ENCODE measurements around the gene HCFC1.

The HCFC1 gene

DNA sequence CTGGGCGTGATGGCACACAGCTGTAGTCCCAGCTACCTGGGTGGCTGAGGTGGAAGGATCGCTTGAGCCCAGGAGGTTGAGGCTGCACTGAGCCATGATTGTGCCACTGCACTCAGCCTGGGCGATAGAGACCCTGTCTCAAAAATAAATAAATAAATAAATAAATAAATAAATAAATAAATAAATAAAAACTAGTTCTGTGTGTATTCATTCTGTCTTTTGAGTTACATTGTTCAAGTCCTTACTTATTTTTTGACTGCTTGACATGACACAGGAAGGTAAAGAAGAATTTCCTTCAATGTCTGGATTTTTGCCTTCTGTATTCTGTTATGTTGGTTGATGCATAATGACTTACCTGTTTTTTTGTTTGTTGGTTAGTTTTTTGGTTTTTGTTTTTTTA is 34.6 kb downstream of the HCFC1 start:
- no peak for DNase-seq

DNA sequence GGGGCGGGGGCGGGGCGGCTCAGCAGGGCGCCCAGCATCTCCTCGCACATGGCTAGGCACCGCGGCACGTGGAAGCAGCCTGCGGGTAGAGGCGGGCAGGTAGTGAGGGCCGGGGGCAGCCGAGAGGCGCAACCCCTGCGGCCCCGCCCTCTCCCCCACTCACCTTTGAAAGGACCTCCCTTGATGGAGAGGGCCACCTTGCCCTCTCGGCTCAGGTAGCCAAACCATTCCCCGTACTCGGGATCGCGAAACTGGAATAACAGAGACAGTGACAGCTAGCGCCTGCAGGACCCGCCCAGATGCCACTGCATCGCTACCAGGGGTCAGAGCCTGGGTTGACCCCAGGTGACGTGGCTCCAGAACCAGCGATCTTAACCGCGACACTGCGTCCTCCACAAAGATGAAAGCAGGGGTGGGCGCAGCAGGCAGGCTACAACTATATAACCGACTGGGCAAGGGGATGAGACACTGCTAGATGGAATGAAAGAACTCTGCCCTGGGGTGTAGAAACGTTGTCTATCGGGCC is 36.2 kb downstream of the HCFC1 start:
- no peak for DNase-seq

DNA sequence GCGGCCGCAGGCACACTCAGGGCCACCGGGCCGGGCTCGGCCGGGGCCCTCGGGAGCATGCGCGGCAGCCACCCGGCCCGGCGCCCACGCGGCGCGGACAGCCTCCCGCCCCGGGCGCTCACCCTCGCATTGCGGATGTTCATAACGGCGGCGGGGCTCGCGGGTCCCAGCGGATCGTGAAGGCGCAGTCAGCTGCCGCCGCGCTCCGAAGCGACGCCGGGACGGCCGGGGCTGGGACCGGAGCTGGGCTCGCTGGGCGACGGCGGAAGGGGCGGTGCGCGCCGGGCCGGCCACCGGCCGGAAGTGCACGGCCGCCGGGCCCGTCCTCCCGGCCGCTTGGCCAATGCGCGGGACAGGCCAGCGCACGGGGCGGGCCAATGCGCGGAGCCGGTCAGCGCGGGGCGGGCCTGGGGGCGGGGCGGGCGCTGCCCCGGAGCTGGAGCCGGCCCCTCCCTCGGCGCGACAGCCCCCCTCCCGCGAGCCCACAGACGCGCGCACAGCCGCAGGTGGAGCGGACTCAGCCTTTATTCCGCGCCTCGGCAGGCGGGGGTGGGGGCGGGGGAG is 36.8 kb downstream of the HCFC1 start, which contains the start of gene NAA10:
Gene NAA10 (minus strand): TSS at position 276 of the 564 bp plus-strand sequence. CDS start 133 bp downstream, at position 143.
- DNase-seq: peak; percentile 29

DNA sequence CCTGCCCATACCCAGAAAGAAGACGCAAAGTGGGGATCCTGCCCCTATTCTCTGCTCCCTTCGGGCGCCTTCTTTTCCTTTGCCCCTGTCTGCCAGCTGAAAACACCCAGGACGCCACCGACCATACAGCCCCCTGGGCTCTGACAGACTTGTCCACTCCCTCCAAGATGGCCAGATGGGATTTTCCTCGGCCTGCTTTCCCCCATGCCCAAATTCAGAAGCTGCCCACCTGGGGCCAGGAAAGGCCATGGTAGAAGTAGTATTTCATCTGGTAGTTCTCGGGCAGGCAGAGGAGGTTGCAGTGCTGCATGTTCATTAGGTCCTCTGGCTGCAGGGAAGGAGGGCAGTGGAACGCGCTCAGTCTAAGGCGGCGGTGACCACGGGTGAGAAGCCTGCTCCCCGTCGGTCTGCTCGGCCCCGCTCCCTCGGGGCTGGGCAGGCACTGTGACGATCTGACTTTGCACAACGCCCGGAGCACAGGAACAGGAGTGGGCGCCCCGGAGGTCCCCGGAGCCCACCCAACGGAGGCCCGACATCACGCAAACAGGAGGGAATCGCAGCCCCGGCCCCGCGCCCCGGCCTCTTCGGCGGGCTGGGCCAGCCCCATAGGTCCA is 37.4 kb downstream of the HCFC1 start:
- no peak for DNase-seq

DNA sequence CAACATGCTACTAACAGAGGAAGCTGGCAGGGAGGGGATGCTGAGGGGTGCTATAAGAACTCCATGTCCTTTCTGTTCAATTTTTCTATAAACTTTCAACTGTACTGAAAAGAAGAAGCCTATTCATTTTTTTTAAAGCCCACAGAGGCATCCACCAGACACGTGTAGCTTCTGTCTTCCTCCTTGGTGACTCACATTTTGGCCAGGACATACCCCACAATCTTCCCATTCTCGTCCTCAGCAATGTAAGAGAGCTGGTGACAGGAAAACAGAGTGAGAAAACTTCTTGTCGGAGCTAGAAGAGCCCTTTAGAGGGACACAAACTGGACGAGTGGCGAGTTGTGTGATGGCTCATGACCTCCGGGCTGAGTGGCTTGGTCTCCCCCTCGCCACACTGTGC is 37.9 kb downstream of the HCFC1 start:
- DNase-seq: no peak

DNA sequence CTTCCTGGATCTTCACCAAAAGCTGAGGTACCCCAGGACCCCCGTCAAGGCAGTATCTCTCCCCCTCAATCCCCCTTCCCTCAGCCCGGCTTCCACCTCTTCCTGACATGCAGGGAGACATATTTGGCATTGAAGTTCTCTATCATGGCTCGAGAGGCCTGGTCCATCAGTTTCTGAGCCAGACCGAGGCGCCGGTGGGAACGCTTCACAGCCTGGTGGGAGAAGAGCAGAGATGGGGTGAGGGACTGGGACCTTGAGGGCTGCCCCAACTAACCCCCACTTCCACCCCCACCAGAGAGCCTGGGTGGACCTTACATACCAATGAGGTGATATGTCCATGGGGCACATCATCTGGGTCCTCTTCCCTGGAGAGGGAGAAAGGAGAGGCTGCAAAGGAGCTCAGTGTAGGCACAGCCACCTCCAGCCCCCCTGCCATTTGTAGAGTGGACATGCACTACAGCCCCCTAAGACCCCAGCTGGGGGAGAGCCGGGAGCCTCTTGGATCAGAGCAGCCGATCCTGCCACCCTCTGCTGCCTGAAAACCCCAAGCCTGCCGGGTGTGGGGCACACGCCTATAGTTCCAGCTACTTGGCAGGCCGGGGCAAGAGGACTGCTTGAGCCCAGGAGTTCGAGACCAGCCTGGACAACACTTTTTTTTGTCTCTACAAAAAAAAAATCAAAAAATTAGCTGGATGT is 39.2 kb downstream of the HCFC1 start:
- no peak for DNase-seq

DNA sequence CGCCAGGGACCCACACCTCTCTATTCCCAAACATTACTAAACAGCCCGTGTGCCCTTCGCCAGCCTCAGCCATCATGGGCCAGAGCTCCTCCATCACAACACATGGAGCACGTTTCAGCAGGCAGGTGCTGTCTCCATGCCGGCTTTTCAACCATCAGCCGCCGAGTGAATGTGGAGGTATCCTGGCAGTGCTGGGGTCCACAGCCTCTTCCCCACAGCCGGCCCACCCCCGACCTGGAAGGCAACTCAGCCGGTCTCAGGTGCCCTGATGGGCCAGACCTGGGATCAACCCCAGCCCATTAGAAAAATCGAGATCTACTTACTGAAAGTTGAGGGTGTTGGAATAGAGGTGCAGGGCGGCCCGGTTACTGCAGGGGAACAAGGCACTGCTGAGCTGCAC is 39.9 kb downstream of the HCFC1 start:
- DNase-seq: no peak

DNA sequence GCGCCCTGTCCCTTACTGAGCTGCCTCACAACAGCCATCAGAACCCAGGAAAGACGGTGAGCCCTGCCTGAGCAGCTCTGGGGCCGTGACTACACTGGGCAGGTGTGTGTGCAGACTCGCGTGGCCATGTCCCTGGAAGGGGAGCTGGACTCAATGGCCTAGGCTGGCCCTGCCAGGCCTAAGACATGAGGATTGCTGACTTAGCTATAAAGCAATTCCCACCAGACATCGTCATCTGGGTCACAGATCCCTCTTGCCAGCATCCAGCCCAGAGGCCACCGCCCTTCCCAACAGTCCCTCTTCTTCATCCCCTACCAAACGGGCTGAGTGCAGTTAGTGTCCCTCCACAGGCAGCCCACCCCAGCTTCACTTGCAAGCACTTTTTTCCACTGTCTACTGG is 40.5 kb downstream of the HCFC1 start:
- no peak for DNase-seq

DNA sequence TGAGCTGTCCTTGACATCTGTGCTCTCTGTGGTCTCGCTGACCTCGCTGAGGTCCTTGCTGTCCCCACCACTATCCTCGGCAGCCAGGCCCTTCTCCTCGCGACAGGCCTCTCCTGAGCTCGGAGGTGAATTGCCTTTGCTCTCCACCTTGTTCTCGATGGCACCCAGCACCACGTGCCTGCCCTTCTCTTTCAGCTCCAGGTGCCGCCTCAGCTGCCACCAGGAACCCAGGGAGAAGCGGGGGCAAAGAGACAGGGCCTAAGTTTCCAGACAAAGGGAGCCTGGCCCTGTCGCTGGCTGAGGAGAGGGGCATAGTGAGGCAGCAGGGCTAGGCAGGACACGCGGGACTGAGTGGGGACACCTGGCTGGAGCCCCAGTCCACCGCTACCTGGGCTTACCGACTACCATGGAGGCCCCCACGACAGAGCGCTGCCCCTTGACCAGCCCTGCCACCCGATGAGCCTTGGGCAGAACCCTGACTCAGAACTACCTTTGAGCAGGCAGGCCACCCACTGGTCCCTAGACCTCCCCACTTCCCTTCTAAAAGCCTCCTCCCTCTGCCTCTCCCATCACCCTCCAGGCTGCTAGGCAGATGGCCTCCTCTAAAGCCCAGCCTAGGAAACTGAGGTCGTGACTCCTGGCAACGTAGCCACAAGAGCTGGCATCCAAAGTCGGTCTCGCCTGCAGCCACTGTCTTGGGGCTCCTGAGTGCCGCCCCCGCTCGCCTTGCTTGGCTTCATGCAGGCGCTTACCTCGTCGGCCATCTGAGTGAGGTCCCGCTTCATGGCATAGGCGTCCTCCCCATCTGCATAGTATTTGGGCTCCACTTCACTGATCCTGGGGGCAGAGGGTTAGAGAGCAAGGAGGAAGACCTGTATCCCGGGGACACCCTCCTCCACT is 41.4 kb downstream of the HCFC1 start:
- no peak for DNase-seq

DNA sequence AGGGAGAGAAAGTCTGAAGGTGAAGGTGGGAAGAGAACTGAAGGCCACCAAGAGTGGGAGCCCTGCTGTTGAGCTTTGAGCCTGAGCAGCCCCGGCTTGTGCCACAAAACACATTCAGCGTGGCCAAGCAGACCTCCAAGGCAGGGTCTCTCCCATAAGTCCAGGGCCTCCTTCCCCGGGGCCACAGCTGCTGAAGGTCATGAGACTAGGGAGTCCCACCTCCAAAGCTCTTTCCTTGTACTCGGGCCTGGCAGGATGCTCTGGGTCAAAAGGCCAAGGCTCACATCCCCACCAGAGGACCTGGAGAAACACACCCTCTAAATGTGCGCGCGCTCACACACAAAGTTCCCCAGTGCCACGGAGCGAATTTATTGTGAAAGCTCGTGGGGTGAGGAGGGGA is 42.0 kb downstream of the HCFC1 start:
- DNase-seq: no peak

DNA sequence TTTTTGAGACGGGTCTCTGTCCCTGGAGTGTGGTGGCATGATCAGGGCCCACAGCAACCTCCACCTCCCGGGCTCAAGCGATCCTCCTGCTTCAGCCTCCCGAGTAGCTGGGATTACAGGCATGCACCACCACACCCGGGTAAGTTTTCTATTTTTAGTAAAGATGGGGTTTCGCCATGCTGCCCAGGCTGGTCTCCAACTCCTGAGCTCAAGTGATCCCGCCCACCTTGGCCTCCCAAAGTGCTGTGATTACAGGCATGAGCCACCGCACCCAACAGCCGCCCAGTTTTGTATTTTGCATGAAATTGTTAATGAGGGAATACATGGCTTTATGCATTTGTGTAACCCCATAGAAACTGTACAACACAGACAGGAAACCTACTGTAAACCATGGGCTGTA is 42.8 kb downstream of the HCFC1 start:
- no peak for DNase-seq

DNA sequence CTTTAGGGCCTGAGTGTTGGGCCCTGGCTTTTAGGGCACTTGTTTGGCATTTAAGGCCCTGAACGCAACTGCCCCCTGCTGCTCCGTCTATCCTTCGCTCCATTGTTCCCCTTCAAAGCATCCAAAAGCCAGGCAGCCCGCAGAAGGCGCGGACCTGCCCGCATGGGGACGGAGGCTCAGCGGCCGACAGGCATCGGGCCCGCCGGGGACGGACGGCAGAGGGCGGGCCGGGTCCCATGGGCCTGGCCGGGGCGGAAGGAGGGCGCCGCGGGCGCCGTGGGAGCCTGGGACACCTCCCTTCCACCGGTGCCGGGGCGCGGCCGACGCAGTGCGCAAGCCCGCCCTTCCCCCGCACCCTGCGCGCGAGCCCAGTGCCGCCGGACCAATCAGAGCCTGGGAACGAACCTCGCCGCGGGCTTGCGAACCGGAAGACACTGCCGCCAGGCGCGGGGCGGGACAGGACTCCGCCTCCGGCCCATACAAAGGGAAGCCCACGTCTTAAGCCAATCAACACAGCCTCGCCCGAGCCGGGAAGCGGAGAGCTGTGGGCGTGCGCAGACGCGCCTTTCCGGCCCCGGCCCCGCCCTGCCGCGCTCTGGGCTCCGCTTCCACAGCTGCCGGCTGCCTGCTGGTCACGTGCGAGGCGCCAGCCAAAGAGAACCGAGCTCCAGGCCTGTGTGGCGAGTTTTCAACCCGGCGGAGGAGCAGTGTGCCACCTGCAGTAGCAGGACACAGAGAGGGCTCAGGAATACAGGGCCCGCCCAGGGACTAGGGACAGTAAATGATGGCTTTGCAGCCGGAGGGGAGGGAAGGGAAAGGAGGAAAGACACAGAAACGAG is 43.5 kb downstream of the HCFC1 start:
- DNase-seq: peak; percentile 91

DNA sequence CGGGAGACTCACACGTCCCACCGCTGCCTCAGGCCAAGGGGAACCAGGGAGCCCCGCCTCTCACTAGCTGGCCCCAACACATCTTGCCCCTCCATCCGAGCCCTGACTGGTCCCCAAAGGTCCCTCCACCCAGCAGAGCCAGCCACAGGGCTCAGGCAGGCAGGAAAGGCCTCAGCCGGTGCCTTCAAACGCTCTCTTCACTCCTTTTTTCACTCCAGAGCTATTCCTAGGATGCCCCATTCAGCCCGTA is 44.0 kb downstream of the HCFC1 start:
- no peak for DNase-seq

DNA sequence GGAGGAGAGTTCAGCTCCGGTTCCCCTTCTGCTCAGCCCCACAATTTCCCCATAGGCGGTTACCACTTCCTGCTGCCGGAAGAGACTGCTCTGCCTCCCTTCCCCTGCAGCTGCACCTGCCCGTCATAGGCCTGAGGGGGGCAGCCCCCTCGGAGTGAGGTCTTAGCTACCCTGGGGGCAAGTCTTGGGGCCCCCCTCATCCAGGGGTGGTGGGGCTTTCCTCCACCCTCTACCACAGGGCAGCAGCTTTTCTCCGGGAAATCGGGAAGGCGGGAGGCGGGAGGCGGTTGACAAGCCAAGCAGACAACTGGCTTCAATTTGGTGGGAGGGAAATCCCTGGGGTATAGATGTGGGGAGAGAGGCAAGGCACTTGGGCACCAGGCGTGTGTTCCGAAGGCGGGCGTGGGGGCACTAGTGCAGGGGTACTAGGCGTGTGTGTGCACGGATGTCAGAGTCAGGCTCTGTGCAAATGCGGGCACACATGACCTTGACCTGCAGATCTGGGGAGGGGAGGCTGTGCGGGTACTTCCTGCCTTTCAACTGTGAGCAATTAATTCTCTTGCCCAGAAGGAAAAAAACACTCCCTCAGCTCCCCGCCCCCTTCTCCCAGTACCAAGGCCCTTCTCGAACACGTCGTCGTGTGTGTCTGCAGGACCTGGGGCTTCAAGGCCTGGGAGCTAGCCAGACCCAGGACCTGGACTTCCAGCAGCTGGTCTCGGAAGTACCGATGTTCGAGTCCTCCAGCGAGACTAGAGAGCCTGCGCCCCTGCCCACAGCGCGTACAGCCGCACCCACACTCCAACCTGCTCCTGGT is 44.6 kb downstream of the HCFC1 start:
- DNase-seq: peak; percentile 28

DNA sequence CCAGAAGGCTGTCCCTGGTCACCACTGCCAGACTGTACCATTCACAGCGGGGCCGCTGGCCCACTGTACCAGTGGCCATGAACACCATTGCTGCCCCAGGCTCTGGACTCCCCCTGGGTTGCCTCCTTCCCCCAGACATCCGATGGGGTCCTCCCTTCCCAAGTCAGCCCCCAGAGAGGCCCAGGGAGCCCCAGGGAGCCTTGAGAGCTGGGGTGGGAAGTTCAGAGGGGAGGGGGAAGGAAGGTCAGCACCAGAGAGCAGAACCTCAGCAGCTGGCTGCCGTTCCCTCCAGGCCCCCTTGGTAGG is 45.1 kb downstream of the HCFC1 start:
- DNase-seq: no peak

DNA sequence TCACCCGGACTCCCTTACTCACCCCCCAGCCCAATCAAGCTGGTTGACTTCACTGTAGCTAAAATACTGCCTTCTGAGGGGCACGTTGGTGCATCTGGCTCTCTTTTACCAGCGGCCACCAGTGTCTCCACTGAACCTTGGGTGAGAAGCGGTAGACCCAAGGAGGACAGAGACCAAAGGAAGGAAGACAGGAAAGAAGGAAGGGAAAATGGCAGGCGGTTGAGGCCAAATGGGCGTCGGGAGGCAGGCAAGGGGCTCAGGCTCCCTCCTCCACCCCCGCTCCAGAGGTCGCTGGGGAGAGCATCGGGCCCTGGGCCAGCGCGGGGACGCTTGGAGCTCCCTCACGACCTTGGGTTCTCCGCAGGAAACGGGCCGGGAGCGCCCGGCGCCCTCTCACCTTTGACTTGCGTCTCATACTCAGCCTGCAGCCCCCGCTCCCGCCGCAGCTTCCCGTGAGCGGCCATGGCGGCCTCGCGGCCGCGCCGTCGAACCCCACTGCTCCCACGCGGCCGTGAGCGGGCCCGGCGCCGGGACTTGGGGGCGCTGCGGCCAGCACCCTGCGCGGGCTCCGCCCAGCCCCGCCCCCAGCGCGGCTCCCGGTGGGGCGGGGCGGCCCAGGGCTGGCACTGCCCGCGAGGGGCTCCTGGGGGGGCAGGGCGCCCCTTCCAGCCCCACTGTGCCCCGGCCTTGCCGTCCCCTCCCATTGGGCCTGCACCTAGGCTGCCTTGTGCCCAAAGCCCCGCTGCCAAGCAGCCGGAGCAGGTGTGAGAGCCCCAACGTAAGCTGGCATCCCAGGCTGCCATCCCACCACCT is 45.7 kb downstream of the HCFC1 start, which contains the start of gene ARHGAP4:
Gene ARHGAP4 (minus strand): TSS at position 526 of the 813 bp plus-strand sequence. CDS start 62 bp downstream, at position 464.
- DNase-seq: no peak

DNA sequence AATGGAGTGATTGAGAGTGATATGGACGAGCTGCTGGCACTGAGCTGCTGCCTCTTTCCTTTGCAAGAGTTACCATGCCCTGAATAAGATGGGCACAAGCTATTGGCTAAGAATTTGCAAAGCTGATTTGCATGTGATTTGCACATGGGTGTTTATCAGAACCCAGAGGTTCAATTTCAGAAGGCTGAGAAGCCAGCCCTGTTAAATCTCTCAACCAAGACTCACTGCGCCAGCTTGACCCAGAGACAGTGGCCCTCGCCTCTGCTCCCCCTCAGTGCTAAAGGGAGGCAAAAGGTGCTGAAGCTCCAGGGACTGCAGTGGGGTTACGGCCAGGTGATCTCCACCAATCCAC is 46.3 kb downstream of the HCFC1 start:
- no peak for DNase-seq

DNA sequence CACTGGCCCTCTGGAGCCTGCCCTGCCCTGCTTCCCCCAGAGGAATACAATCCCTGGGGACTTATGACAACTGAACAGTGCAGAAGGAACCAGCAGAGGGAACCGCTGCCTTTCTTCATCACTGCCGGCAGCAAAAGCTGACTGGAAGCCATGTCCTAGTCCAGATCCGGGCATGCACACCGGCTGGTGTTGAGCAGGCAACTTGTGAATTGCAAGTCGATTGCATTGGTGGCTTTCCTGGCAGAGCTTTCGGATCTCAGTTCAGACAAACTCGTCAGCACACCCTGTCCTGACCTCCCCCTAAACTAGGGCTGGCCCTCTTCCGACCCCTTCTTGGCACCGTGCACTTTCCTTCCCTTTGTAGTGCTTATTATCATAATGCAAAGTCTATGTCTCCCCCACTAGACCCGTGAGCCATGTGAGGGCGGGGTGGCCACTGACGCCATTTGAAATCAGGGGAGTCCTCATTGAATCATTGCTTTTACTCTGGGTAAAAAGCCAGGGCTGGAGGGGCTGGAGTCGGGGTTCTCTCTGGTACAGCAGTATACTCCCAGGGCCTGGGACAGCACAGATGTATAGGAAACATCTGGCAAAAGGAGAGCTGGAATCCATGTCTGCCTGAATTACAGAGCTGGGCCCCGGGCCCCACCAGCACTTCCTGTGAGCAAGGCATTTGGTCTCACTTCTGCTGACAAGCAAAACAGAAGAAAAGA is 47.3 kb downstream of the HCFC1 start:
- no peak for DNase-seq

DNA sequence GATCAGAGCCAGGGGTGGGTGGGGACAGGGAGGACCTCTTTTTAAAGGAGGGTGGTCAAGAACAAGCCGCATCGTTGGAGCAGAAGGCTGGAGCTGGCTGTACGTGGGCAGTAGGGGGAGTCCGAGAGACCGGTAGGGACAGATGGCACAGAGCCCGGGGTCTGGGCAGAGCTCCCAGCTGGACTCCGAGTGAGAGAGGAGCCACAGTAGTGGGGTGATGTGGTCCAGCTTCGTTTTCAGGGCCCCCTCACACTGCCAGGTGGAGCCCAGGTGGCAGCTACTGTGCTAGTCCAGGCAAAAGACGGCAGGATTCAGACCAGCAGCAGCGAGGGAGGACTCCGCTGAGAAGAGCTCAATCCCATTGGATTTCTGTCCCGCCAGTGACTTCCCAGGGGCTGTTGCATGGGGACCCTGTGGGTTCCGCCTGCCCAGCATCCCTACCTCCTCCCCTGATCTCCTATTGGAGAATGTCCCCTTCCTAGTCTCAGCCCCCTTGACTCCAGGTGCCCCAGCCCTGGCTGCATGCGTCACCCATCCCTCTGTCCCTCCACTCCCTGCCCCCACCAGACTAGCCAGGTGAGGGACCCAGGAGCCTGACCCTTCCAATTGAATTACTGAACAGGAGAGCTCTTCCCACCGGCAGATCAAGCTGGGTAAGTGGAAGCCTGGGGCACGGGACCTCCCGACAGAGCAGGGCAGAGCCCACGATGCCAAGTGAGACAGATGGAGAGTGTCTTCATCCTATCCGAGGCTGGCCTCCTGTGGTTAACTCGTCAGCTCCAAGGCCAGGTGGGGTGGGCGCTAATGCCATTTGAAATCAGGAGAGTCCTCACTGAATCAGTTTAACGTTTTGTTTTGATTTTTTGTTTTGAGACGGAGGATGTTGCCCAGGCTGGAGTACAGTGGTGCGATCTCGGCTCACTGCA is 48.4 kb downstream of the HCFC1 start:
- DNase-seq: peak; percentile 43
